ENCODE data around the gene SMU1.
"Not testable (repeated sequence)": the region's sequence is repeated elsewhere in the genome, so short reads cannot be mapped to it uniquely, and the experiment has no call there.

Gene SMU1

GRCh38 chr9:33024126-33024965 is 52.1 kb downstream of the SMU1 start:
- FAIRE-seq (no peak), DNase-seq (ENCODE audit: insufficient read length, low spot score) (no peak)
- no peak for TF ChIP-seq POLR2A (IDR thresholded peaks at IDR 0.05; ENCODE audit: low read depth, low read length)

GRCh38 chr9:33023661-33024060 is 52.8 kb downstream of the SMU1 start:
- DNase-seq (ENCODE audit: insufficient read length, low spot score) (no peak), FAIRE-seq (no peak)
- TF ChIP-seq POLR2A (IDR thresholded peaks at IDR 0.05; ENCODE audit: low read depth, low read length), result no peak

DNA sequence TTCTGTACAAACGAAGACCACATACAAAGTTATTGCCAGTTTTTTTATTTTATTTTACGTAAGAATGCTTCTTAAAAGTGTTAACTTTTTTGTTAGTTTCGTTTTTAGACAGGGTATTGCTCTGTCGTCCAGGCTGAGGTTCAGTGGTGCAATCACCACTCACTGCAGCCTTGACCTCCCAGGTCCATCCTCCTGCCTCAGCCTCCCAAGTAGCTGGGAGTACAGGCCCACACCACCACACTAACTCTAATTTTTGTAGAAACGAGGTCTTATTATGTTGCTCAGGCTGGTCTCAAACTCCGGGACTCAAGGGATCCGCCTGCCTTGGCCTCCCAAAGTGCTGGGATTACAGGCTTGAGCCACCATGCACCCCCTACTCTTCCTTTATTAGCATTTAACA is 53.7 kb downstream of the SMU1 start:
- DNase-seq (ENCODE audit: insufficient read length, low spot score), result no peak
- FAIRE-seq, result no peak
- no peak for TF ChIP-seq POLR2A (IDR thresholded peaks at IDR 0.05; ENCODE audit: low read depth, low read length)

- no peak for TF ChIP-seq POLR2A (IDR thresholded peaks at IDR 0.05; ENCODE audit: low read depth, low read length)
- no peak for FAIRE-seq
- DNase-seq (ENCODE audit: insufficient read length, low spot score), result no peak
These were observed 54.2 kb downstream of the SMU1 start for GRCh38 chr9:33022303-33022702.

DNA sequence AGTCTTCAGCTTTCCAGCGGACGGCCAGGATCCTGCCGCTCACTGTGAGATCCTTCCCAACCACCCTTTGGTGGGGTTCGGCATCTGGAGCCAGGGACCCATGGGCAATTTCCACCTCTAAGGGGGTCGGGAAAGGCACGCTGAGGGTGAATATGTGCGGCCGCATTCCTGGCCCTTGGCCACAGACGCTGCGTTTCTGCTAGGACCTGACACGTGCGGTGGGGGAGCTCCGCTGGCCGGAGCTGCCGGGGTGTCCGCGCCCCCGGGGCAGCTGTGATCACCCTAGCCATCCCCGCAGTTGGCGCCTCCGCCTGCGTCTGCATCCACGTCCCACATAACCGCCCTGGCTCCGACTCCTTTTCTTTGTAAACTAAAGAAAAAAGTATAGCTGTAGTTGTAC is 56.7 kb downstream of the SMU1 start:
- TF ChIP-seq POLR2A (IDR thresholded peaks at IDR 0.05; ENCODE audit: low read depth, low read length), result no peak
- DNase-seq (ENCODE audit: insufficient read length, low spot score) (no peak), FAIRE-seq (no peak)

DNA sequence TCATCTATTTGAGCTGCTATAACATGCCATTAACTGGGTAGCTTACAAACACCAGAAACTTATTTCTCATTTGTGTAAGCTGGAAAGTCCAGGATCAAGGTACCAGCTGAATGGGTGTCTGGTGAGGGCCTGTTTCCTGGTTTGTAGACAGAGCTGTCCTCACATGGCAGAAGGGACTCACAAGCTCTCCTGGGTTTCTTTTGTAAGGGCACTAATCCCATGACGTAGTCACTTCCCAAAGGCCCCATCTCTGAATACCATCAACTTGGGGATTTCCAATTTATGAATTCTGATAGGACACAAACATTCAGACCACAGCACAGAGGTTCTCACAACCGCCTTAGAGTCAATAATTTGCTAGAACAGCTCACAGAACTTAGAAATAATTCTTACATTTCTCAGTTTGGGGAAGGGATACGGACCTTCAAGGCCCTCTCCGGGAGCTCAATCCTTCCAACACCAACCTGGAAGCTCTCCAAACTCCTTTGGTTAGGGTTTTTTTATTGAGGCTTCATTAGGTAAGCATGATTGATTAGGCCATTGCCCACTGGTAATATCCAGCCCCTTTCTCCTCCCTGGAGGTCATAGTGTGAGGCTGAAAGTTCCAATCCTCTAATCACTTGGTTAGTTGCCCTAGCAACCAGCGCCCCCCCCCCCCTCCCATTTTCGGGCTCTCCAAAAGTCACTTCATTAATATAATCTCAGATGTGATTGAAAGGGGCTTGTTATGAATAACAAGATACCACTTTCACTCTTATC is 59.0 kb downstream of the SMU1 start:
- FAIRE-seq, result no peak
- no peak for DNase-seq (ENCODE audit: insufficient read length, low spot score)
- TF ChIP-seq POLR2A (IDR thresholded peaks at IDR 0.05; ENCODE audit: low read depth, low read length), result no peak

GRCh38 chr9:33014665-33015014 is 61.8 kb downstream of the SMU1 start:
- FAIRE-seq, result no peak
- DNase-seq (ENCODE audit: insufficient read length, low spot score), result no peak
- no peak for TF ChIP-seq POLR2A (IDR thresholded peaks at IDR 0.05; ENCODE audit: low read depth, low read length)

DNA sequence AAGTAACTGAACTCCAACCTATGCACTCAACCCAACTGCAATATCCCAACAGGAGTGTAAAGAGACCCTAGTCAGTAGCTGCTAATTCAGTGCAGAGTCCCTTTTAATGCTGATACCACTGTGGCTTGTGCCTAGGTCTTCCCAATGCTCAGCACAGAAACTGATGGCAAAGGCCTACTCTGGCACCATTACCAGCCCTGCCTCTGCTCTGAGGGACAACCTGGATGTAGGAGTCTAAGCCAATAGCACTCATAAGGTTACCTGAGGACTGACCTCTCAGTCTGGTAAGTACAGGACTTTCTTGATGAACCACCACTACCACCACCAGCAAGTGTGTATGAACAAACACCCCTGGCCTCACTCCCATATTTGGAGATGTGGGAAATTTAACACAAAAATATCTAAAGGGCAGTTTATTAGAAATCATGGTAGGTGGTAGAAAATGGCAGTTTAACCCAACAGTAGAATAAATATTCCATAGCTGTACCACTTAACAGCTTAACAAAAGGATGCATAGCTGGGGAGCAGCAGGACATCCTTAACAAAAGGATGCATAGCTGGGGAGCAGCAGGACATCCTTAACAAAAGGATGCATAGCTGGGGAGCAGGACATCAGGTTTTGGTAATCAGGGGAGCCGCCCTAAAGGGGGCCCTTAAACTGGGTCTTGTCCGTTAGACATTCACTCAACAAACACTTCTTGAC is 62.4 kb downstream of the SMU1 start:
- FAIRE-seq (no peak), DNase-seq (ENCODE audit: insufficient read length, low spot score) (no peak)
- no peak for TF ChIP-seq POLR2A (IDR thresholded peaks at IDR 0.05; ENCODE audit: low read depth, low read length)

DNA sequence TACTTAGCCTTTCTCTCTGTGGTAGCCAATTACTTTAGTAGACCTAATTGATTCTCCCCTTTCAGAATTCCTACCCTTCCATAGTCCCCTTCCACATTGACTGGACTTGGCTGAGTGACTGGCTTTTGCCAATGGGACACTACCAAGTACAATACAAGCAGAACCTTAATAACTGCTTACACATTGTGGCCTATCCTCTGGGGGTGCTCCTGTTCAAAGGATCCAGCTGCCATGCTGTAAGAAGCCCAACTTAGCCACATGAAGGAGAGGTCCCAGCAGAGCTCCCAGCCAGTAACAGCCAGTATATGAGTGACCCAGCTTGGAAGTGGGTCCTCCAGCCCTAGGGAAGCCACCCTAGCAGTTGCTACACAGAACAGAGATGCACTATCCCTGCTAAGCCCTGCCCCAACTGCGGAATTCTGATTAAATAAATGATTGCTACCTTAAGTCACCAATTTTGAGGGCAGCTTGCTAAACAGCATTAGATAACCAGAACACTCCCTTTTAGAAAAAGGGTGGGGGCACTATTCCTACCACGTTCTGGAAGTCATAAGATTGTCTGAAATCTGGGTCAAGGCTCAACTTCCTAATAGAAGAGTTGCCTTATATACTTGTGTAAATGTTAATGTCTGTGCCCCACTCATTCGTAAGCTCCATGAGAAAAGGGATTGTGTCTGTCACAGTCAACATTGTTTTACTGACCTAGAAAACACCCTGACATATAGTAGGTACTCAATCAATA is 64.0 kb downstream of the SMU1 start:
- no peak for DNase-seq (ENCODE audit: insufficient read length, low spot score)
- no peak for TF ChIP-seq POLR2A (IDR thresholded peaks at IDR 0.05; ENCODE audit: low read depth, low read length)
- no peak for FAIRE-seq

- DNase-seq (ENCODE audit: insufficient read length, low spot score) (no peak), FAIRE-seq (no peak)
- TF ChIP-seq POLR2A (IDR thresholded peaks at IDR 0.05; ENCODE audit: low read depth, low read length), result no peak
These were observed 64.6 kb downstream of the SMU1 start for GRCh38 chr9:33011831-33012230.

- FAIRE-seq, result no peak
- TF ChIP-seq POLR2A (IDR thresholded peaks at IDR 0.05; ENCODE audit: low read depth, low read length), result no peak
These were observed 68.7 kb downstream of the SMU1 start for GRCh38 chr9:33007755-33008154.

DNA sequence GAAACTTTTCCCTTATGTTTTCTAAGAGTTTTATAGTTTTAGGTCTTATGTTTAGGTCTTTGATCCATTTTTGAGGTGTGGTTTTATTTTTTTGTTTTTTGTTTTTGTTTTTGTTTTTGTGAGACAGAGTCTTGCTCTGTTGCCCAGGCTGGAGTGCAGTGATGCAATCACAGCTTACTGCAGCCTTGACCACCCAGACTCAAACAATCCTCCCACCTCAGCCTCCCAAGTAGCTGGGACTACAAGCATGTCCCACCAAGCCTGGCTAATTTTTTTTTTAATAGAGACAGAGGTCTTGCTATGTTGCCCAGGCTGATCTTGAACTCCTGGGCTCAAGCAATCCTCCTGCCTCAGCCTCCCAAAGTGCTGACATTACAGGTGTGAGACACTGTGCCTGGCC is 71.1 kb downstream of the SMU1 start:
- not testable (repeated sequence) for DNase-seq (ENCODE audit: insufficient read length, low spot score); FAIRE-seq

More at GRCh38 chr9:33007755-33008154, 68.7 kb downstream of the SMU1 start:
- DNase-seq (ENCODE audit: insufficient read length, low spot score), result no peak

DNA sequence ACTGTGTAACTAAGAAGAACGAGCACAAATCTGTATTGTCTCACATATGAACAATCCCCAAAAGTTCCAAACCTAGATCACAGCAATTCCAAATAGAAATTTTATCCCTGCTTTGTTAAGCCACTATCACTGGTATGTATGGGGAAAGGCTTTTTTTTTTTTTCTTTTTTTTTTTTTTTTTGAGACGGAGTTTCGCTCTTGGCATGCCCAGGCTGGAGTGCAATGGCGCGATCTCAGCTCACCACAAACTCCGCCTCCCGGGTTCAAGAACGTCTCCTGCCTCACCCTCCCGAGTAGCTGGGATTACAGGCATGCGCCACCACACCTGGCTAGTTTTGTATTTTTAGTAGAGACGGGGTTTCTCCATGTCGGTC is 75.8 kb downstream of the SMU1 start:
- not testable (repeated sequence) for DNase-seq (ENCODE audit: insufficient read length, low spot score); FAIRE-seq

All from H54 (cell line).